HCT116 (cell line): ENCODE results near the gene TRPV2. TPM values are rescaled to one million over a fixed set of nuclear protein-coding genes. Genes with fewer than 3 reads are reported as not detected.

Source experiments
- ATAC-seq: fragments of 200-7000 bp; cut with Tn5 transposase; 2 replicates; pipeline ENCODE4 v1.9.1; 2020; ENCODE audit warnings: mild to moderate bottlenecking, moderate library complexity
- BruUV-seq: library from RNA; stranded (reverse); fragments of 400-500 nt; replicated peaks from 2 replicates; lab custom pipeline; 2021; lab: Mats Ljungman, UMichigan
- CTCF ChIA-PET: fragments of 300-600 bp; sonication (Branson Sonifier 250); formaldehyde crosslinking; loops from one replicate; lab custom pipeline; 2021; ENCODE audit warnings: antibody characterized with exemption; lab: Charles Lee
- POLR2A ChIA-PET: fragments of 300-600, 350-600 bp; sonication (Branson Sonifier 250); formaldehyde crosslinking; loops from one replicate; lab custom pipeline; 2021; ENCODE audit warnings: antibody characterized with exemption; lab: Charles Lee
- RAD21 ChIA-PET, 2 experiments: fragments of 300-600 bp; sonication (Branson Sonifier 250); formaldehyde crosslinking; loops; one replicate each; lab custom pipeline; 2023; ENCODE audit warnings: low total read pairs in 2 of 2; ENCODE audit not compliant: uncharacterized antibody in 2 of 2, unreplicated experiment in 2 of 2, low non-redundant PET in 1 of 2; lab: Charles Lee
- DNase-seq: peaks from one replicate; pipeline ENCODE4 v3.0.0-alpha.2; 2010; ENCODE audit warnings: low read depth, low spot score
- H2AFZ ChIP-seq: fragments of 200-600 bp; shearing (Covaris generic), sonication (generic); 2 replicates; pipeline ENCODE4 v1.6.1; 2017; ENCODE audit warnings: low read depth, mixed run types, mixed read lengths, antibody characterized with exemption, low read length; ENCODE audit not compliant: poor library complexity, severe bottlenecking
- H3K27ac ChIP-seq: 2 replicates; pipeline ENCODE4 v1.5.1; 2012; ENCODE audit warnings: low read depth, low read length
- H3K27me3 ChIP-seq: fragments of 200-600 bp; sonication (generic); 2 replicates; pipeline ENCODE4 v1.6.1; 2016; ENCODE audit warnings: mixed run types, low read length, mixed read lengths; ENCODE audit not compliant: insufficient read depth
- H3K36me3 ChIP-seq, 2 experiments: fragments of 200-500 bp in 1 of 2; fragments of 200-600 bp in 1 of 2; sonication (Bioruptor generic) in 1 of 2; sonication (generic) in 1 of 2; 2 replicates each; pipeline versions ENCODE4 v1.5.1 to v1.6.1; 2014 to 2016; ENCODE audit warnings: low read length in 2 of 2, inconsistent platforms in 1 of 2, mixed read lengths in 1 of 2, mixed run types in 1 of 2; ENCODE audit not compliant: insufficient read depth in 2 of 2, control insufficient read depth in 1 of 2
- H3K4me1 ChIP-seq, 2 experiments: fragments of 200-600 bp in 1 of 2; sonication (generic) in 1 of 2; 2 replicates each; pipeline versions ENCODE4 v1.5.1 to v1.6.1; 2012 to 2017; ENCODE audit warnings: low read length in 2 of 2, inconsistent platforms in 1 of 2, mild to moderate bottlenecking in 1 of 2, mixed read lengths in 1 of 2, mixed run types in 1 of 2, moderate library complexity in 1 of 2; ENCODE audit not compliant: insufficient read depth in 2 of 2, control insufficient read depth in 1 of 2
- H3K4me2 ChIP-seq: fragments of 200-600 bp; sonication (generic); 2 replicates; pipeline ENCODE4 v1.6.1; 2017; ENCODE audit warnings: mixed run types, low read length, mixed read lengths
- H3K4me3 ChIP-seq, 2 experiments: fragments of 200-600 bp in 1 of 2; sonication (generic) in 1 of 2; replicated peaks in 1 of 2; 2 replicates each; pipeline ENCODE4 v1.5.1; 2011 to 2016; ENCODE audit warnings: low read length in 2 of 2, control low read depth in 1 of 2, low read depth in 1 of 2, mild to moderate bottlenecking in 1 of 2, mixed read lengths in 1 of 2, mixed run types in 1 of 2
- H3K79me2 ChIP-seq: fragments of 200-600 bp; sonication (generic); 2 replicates; pipeline ENCODE4 v1.6.1; 2017; ENCODE audit warnings: mild to moderate bottlenecking, mixed run types, low read length, moderate library complexity, mixed read lengths; ENCODE audit not compliant: insufficient read depth
- H3K9ac ChIP-seq: fragments of 200-600 bp; sonication (generic); 2 replicates; pipeline ENCODE4 v1.6.1; 2016; ENCODE audit warnings: low read length, mixed read lengths
- H3K9me2 ChIP-seq: fragments of 200-600 bp; sonication (generic), shearing (Covaris generic); 2 replicates; pipeline ENCODE4 v1.6.1; 2017; ENCODE audit warnings: mixed run types, mild to moderate bottlenecking, moderate library complexity; ENCODE audit not compliant: insufficient read depth
- H3K9me3 ChIP-seq, 2 experiments: fragments of 200-500 bp in 1 of 2; fragments of 200-600 bp in 1 of 2; sonication (Bioruptor generic) in 1 of 2; sonication (generic) in 1 of 2; 2 replicates each; pipeline ENCODE4 v1.6.1; 2014 to 2017; ENCODE audit warnings: low read length in 2 of 2, mixed read lengths in 2 of 2, inconsistent platforms in 1 of 2, low read depth in 1 of 2, mild to moderate bottlenecking in 1 of 2, mixed run types in 1 of 2, moderate library complexity in 1 of 2; ENCODE audit not compliant: control insufficient read depth in 1 of 2, insufficient read depth in 1 of 2
- H4K20me1 ChIP-seq: fragments of 200-600 bp; sonication (generic), shearing (Covaris generic); 2 replicates; pipeline ENCODE4 v1.6.1; 2017; ENCODE audit warnings: mixed run types, mild to moderate bottlenecking, moderate library complexity; ENCODE audit not compliant: insufficient read depth
- CTCF ChIP-seq, 3 experiments: fragments of 200-600 bp in 1 of 3; sonication (generic) in 1 of 3; IDR thresholded peaks in 2 of 3; conservative IDR thresholded peaks in 1 of 3; 2 replicates each; pipeline ENCODE4 v1.5.1; 2012 to 2017; ENCODE audit warnings: low read depth in 2 of 3, low read length in 2 of 3, antibody characterized with exemption in 1 of 3, borderline replicate concordance in 1 of 3, control low read depth in 1 of 3, mild to moderate bottlenecking in 1 of 3, mixed read lengths in 1 of 3, mixed run types in 1 of 3, moderate library complexity in 1 of 3; ENCODE audit not compliant: insufficient read depth in 1 of 3
- EGR1 ChIP-seq: IDR thresholded peaks from 2 replicates; pipeline ENCODE4 v1.6.1; 2012; ENCODE audit warnings: low read depth
- JUND ChIP-seq: IDR thresholded peaks from 2 replicates; pipeline ENCODE4 v1.6.1; 2012
- MAX ChIP-seq: IDR thresholded peaks from 2 replicates; pipeline ENCODE4 v1.6.1; 2012
- RAD21 ChIP-seq: IDR thresholded peaks from 2 replicates; pipeline ENCODE4 v1.6.1; 2012; ENCODE audit warnings: low read depth, mild to moderate bottlenecking
- SP1 ChIP-seq: IDR thresholded peaks from 2 replicates; pipeline ENCODE4 v1.6.1; 2012; ENCODE audit warnings: low read depth
- SRF ChIP-seq: IDR thresholded peaks from 2 replicates; pipeline ENCODE4 v1.6.1; 2012; ENCODE audit warnings: low read depth
- TCF7L2 ChIP-seq: IDR thresholded peaks from 2 replicates; pipeline ENCODE4 v1.7.0; 2011; ENCODE audit warnings: borderline replicate concordance, inconsistent platforms; ENCODE audit not compliant: insufficient read depth, insufficient read length; ENCODE audit errors: extremely low read depth
- YY1 ChIP-seq: IDR thresholded peaks from 2 replicates; pipeline ENCODE4 v1.6.1; 2011; ENCODE audit warnings: low read length, low read depth, moderate library complexity, mild to moderate bottlenecking; ENCODE audit not compliant: insufficient replicate concordance; ENCODE audit errors: extremely low read depth
- ZNF274 ChIP-seq: fragments of 200-500 bp; sonication (Bioruptor generic); IDR thresholded peaks from 2 replicates; pipeline ENCODE4 v1.6.1; 2014; ENCODE audit warnings: mild to moderate bottlenecking, low read depth, low read length, inconsistent platforms
- intact Hi-C: fragments of 100-400 bp; cut with micrococcal nuclease; formaldehyde crosslinking; loops from 2 replicates; pipeline ENCODE4 v1.10.0; 2022
- total RNA-seq: library from RNA; stranded (reverse); gene quantifications from one replicate; pipeline ENCODE4 v1.2.1, GENCODE V29; 2021; ENCODE audit not compliant: unreplicated experiment
- TF ChIP-seq, protein P1 (sequence below): IDR thresholded peaks from 2 replicates; pipeline ENCODE4 v1.6.1; 2011; ENCODE audit warnings: mild to moderate bottlenecking, low read length, moderate library complexity; ENCODE audit not compliant: insufficient replicate concordance; ENCODE audit errors: extremely low read depth

TRPV2 gene
- total RNA-seq, 1 experiment from 2014 or later: 2.7 TPM

DNA sequence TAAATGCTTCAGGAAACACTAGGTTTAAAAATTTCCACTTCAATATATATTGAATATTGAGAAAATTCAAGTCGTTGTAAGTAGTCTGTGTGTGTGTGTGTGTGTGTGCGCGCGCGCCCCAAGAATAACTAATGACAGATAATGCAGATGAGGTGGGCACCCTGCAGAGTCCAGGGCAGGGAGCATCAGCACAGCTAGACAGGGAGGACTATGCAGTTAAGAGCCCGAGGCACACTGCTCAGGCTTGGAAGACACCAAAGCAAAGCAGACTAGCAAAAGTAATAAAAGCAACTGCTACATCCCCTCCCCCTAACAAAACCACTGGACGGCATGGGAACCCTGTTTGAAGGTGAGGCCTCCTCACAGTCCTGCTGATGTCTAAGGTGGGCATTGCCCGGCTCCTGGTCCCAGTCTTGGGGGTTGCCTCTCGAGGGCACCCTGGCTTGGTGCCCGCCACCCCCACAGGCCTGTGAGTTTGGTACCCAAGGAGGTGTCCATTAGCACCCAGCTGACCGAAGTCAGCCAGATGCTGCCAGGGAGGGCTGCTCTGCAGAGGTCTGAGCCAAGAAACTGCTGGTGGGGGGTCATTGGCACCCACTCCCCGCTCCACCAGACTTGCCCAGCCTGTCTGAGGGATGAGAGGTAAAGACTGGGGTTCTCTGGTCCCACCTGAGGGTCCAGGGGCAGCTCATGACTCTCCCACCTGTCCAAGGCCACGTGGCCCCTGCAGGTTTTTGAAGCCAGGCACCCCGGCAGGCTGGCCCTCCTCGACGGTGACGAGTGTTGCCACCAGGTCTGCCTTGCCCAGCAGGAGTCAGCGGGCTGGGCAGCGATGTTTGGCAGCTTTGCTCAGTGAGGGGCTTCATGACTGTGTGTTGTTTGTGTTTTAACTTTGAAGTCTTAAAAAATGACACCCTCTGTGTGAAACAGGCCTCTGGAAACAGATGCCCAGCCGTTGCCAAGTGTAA lies 58.0 kb downstream of the TRPV2 start:
- Histone ChIP-seq H3K27ac (no peak overlapping the region), H4K20me1 (no peaks in the 10 kb centered on the region), H3K4me2 (no peak overlapping the region), H3K4me1 (peaks cover 14 to 22% of the 10 kb centered on the region in 2 experiments), H3K9me3 (no peaks in the 10 kb centered on the region), H3K9me2 (no peaks in the 10 kb centered on the region), H3K27me3 (no peaks in the 10 kb centered on the region), H3K79me2 (no peaks in the 10 kb centered on the region), H3K9ac (no peak overlapping the region), H3K36me3 (no peaks in the 10 kb centered on the region), H2AFZ (no peak overlapping the region), H3K4me3 (no peak overlapping the region)
- RAD21 ChIA-PET: no interaction called here
- DNase-seq: no peak
- TF ChIP-seq JUND: no peak
- no peak for TF ChIP-seq RAD21
- no peak for TF ChIP-seq SP1
- no peak for TF ChIP-seq SRF
- TF ChIP-seq MAX: no peak
- CTCF ChIA-PET: no interaction called here
- intact Hi-C loops: no loop called here
- no peak for ATAC-seq
- POLR2A ChIA-PET: no interaction called here
- no TSS peak for BruUV-seq

- POLR2A ChIA-PET: interaction anchor here (1.9 kb wide), 1 partner anchor 36 kb away, joined by 4 read pairs; no protein-coding TSS in a partner anchor
- no peak overlapping the region for H3K4me3 ChIP-seq
- no peaks in the 10 kb centered on the region for H3K9me2 ChIP-seq
- RAD21 ChIA-PET: no interaction called here
- no peak overlapping the region for H3K9ac ChIP-seq
- H3K27me3 ChIP-seq: no peaks in the 10 kb centered on the region
- H3K4me2 ChIP-seq: no peak overlapping the region
- H4K20me1 ChIP-seq: no peaks in the 10 kb centered on the region
- CTCF ChIA-PET: no interaction called here
- H3K27ac ChIP-seq: no peak overlapping the region
- ATAC-seq (no peak), DNase-seq (no peak)
- H3K36me3 ChIP-seq: no peaks in the 10 kb centered on the region
- no peaks in the 10 kb centered on the region for H3K9me3 ChIP-seq
- no peak overlapping the region for H2AFZ ChIP-seq
- intact Hi-C loops: no loop called here
- H3K4me1 ChIP-seq: peaks cover 14 to 25% of the 10 kb centered on the region in 2 experiments
- BruUV-seq: no TSS peak
- no peaks in the 10 kb centered on the region for H3K79me2 ChIP-seq
- TF ChIP-seq YY1 (no peak), CTCF (IDR thresholded peaks at IDR 0.05 in 2 of 3, conservative IDR thresholded peaks at IDR 0.05 in 1 of 3; ENCODE audit: borderline replicate concordance in 1 of 3, insufficient read depth in 1 of 3, low read depth in 2 of 3, low read length in 2 of 3) (no peak), TCF7L2 (no peak), ZNF274 (no peak), JUND (no peak), MAX (no peak), EGR1 (no peak)
- TF ChIP-seq, protein P1, sequence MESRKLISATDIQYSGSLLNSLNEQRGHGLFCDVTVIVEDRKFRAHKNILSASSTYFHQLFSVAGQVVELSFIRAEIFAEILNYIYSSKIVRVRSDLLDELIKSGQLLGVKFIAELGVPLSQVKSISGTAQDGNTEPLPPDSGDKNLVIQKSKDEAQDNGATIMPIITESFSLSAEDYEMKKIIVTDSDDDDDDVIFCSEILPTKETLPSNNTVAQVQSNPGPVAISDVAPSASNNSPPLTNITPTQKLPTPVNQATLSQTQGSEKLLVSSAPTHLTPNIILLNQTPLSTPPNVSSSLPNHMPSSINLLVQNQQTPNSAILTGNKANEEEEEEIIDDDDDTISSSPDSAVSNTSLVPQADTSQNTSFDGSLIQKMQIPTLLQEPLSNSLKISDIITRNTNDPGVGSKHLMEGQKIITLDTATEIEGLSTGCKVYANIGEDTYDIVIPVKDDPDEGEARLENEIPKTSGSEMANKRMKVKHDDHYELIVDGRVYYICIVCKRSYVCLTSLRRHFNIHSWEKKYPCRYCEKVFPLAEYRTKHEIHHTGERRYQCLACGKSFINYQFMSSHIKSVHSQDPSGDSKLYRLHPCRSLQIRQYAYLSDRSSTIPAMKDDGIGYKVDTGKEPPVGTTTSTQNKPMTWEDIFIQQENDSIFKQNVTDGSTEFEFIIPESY: no peak
Observed at GRCh38 chr17:16474012-16474725, 58.8 kb downstream of the TRPV2 start.
